AG09319 (cell line): ENCODE results near the gene KCNK5.

Experiments used
- DNase-seq: peaks from one replicate; pipeline ENCODE4 v3.0.0-alpha.2; 2010; ENCODE audit warnings: low read depth; ENCODE audit errors: extremely low read depth
- TF ChIP-seq, protein P1 (sequence below): IDR thresholded peaks from 2 replicates; pipeline ENCODE4 v1.5.1; 2011; ENCODE audit warnings: low read depth, mild to moderate bottlenecking, inconsistent platforms, low read length, moderate library complexity

The KCNK5 gene

DNA sequence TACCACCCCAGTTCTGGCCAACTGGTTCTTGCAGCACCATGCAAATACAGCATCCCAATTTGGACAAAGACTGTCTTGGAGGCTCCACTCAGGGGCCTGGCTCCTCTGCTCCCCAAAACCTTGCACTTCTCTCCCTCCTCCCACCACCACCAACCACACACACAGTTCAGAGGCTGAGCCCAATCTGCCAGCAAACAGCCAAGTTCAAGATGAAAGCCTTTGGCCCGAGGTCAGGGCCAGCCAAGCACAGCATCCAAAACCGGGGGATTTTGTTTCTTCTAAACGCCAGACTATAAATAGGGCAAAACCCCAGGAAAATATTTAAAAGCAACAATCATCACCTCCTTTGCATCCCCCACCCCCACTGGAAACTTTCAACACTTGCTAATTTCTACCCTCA is 5.7 kb downstream of the KCNK5 start:
- no peak for DNase-seq
- TF ChIP-seq, protein P1, sequence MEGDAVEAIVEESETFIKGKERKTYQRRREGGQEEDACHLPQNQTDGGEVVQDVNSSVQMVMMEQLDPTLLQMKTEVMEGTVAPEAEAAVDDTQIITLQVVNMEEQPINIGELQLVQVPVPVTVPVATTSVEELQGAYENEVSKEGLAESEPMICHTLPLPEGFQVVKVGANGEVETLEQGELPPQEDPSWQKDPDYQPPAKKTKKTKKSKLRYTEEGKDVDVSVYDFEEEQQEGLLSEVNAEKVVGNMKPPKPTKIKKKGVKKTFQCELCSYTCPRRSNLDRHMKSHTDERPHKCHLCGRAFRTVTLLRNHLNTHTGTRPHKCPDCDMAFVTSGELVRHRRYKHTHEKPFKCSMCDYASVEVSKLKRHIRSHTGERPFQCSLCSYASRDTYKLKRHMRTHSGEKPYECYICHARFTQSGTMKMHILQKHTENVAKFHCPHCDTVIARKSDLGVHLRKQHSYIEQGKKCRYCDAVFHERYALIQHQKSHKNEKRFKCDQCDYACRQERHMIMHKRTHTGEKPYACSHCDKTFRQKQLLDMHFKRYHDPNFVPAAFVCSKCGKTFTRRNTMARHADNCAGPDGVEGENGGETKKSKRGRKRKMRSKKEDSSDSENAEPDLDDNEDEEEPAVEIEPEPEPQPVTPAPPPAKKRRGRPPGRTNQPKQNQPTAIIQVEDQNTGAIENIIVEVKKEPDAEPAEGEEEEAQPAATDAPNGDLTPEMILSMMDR = no peak

DNA sequence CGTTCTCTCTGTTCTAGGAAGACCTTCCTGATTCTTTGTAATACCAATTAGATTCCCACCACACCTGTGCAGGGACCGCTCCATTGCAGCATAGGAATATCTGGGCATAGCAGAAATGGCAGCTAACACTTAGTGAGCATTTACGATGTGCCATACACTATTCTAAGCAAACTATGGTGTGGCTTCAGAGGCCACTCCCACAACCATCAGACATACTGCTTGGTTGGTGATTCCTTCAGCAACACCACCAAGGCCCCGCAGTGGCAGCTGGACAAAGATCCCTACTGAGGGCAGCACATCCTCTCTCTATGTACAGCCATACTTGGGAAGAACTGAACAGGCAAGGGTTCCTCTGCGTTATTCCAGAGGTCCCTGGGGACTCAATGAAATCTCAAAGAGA is 6.2 kb downstream of the KCNK5 start:
- TF ChIP-seq, protein P1 = no peak
- no peak for DNase-seq

DNA sequence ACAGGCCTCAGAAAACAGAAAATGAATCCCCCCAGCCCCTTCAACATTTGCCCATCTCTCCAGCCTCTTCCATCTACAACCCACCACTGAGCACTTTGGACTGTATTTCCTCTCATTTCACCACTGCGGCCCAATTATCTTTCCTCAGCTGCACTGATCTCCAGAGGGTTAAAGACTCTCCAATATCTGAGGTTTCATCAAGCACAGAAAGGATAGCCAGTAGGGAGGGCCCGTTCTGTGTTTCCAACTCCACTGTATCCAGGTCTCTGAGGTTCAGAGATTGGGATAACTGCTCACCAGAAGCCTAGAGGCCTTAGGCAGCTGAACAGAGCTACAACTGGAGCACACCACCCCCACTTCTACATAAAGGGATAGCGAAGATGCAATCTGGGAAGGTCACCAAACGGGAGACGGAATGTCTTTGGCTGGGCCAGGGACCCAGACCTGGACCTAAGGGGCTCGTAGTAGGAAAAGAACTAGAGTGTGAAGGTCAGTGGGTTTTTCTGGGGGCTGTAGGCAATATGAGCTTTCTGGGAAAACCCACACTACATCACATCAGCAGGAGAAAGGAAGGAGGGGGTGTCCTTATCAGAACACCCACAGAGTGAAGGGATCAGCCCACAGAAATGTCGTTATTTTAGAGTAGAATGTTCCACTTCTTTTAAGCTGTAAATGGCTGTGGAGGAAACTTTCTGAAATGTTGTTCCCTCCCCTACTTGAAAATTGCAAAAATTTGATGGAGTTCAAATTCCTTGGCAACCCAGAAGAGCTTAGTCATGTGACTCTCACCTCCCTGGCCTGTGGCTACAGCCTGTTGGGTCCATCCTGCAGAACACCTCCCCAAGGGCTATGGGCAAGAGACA is 7.3 kb downstream of the KCNK5 start:
- TF ChIP-seq, protein P1 = no peak

DNA sequence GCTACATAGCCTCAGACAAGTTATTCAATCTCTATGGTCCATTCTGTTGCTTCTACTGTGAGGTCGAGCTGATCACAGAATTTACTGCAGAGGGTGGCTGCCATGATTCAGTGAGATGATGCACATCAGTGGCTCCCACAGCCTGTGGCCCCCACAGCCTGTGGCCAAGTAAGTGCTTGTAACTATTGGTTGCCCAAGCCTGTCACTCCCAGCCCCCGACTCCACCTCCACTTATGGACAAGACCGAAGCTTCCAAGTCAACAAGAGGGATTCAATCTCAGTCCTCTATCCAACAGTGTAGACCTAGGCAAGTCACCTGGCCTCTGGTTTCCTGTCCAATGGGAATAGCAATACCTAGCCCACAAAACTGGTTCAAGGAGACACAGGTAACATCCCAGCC is 8.2 kb downstream of the KCNK5 start:
- TF ChIP-seq, protein P1 = no peak
- DNase-seq = no peak

More for the DNA sequence above, 7.3 kb downstream of the KCNK5 start:
- DNase-seq = no peak

DNA sequence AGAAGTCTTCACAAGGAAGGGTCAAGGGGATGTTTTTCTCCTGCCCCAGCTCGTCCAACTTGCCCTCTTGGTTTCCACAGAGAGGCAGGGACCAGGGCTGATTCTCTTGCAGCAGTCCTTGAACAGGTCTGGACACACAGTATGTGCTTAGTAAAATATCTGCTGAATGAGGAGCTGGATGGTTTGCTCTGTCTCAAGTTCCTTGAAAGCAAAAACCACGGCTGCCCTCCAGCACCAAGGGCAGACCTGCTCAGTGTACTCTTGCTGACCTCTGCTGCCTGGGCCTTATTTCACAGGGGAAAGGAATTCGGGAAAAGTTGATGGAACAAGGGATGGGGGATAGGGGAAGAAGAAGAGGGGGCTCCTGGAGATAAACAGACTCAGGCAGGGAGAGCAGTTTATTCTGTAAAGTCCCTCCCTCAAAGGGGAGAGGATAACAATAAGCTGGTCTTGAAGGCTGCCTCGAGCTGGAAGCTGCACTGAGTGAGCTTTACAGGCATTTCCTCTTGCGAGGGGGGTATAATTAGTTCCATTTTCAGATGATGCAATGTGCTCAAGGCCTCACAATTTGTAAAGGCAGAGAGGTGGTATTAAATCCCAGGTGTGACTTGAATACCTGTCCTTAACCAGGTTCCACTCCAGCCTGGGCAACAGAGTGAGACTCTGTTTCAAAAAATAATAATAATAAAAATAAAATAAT is 10.3 kb downstream of the KCNK5 start:
- no peak for DNase-seq
- TF ChIP-seq, protein P1 = no peak

DNA sequence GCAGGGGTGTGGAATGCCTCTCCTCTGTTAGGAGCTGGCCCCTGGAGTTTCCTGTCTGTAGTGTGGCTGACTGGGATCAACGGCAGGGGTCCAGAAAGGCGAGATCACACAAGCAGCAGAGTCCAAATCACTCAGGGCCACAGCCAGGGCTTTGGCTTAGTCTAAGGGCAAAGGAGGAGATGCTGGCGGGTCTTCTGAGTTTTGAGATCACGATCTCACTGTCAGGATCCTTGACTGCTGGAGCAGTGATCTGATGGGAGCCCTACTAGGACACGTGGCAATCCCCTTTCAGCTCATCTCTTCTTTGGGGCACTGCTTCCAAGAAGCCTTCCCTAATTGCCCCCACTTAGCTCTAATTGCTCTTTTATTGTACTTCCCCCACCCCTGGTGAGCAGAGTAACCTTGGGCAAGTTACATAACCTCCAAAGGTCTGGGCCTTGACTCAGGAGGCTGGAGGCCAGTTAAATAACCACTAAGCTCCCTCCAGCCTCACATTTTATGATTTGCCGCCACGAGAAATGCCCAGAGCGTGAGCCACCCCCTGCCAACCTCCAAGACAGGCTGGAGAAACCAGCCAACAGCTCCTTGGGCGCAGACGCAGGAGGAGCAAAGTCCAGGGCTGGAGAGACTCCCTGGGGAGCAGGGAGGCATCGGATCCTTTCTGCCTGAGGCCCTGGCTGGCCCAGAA is 12.0 kb downstream of the KCNK5 start:
- no peak for DNase-seq
- TF ChIP-seq, protein P1 = no peak
